Spleen (tissue), 7 donors: Measurements from ENCODE around the gene FAM78B.

Source experiments
- CTCF ChIP-seq, 11 experiments: fragments of 200-600 bp in 7 of 11; fragments of 450-650 bp in 4 of 11; sonication (generic) in 4 of 11; IDR thresholded peaks in 8 of 11; conservative IDR thresholded peaks in 3 of 11; 1 replicate in 7 of 11; 2 replicates in 4 of 11; pipeline versions ENCODE4 v1.4.0 to v1.8.0; 2016 to 2021; ENCODE audit warnings: antibody characterized with exemption in 11 of 11, inconsistent platforms in 4 of 11, mild to moderate bottlenecking in 1 of 11
- POLR2A ChIP-seq, 3 donors: fragments of 450-650 bp; IDR thresholded peaks; one replicate each; pipeline ENCODE4 v1.5.1; 2017; ENCODE audit warnings: antibody characterized with exemption in 3 of 3, mild to moderate bottlenecking in 1 of 3
- POLR2AphosphoS5 ChIP-seq, 3 donors: sonication (generic); formaldehyde crosslinking; IDR thresholded peaks; one replicate each; pipeline ENCODE4 v1.5.1; 2017; ENCODE audit warnings: antibody characterized with exemption in 3 of 3
- donor health status: DM: no; HTN: no; CAD: no; lungs with moderate emphysema.
- donor health status: DM: no; HTN: no; CAD: no.
- donor health status: DM: no; HTN: no; CAD: no.

GRCh38 chr1:166153525-166154314 is 13.1 kb downstream of the FAM78B start:
- TF ChIP-seq POLR2A (IDR thresholded peaks at IDR 0.05) (no peak), CTCF (IDR thresholded peaks at IDR 0.05 in 8 of 11, conservative IDR thresholded peaks at IDR 0.05 in 3 of 11) (no peak), POLR2AphosphoS5 (IDR thresholded peaks at IDR 0.05) (no peak)
